IMR-90 (cell line): ENCODE measurements around the gene ALAS1. TPM values are rescaled to one million over a fixed set of nuclear protein-coding genes. Genes with fewer than 3 reads are reported as not detected.

Experiments used
- ATAC-seq: fragments of 200-7000 bp; cut with Tn5 transposase; 2 replicates; pipeline ENCODE4 v1.9.1; 2020; ENCODE audit warnings: low read depth, mild to moderate bottlenecking, moderate library complexity
- BruUV-seq: library from RNA; stranded (reverse); fragments of 400-500 nt; replicated peaks from 2 replicates; lab custom pipeline; 2021; lab: Mats Ljungman, UMichigan
- CTCF ChIA-PET: fragments of 300-600 bp; formaldehyde crosslinking; extraction: SDS; loops from one replicate; lab custom pipeline; 2021; ENCODE audit warnings: antibody characterized with exemption; lab: Yijun Ruan, JAX
- POLR2A ChIA-PET: fragments of 300-600 bp; sonication (Branson Sonifier 250); formaldehyde crosslinking; loops from one replicate; lab custom pipeline; 2022; ENCODE audit warnings: antibody characterized with exemption; ENCODE audit not compliant: unreplicated experiment; lab: Charles Lee
- DNase-seq: peaks from one replicate; pipeline ENCODE4 v3.0.0; 2013
- H2AFZ ChIP-seq: replicated peaks from 2 replicates; pipeline ENCODE3; 2013; ENCODE audit warnings: low read length, mild to moderate bottlenecking; ENCODE audit not compliant: poor library complexity
- H2AK5ac ChIP-seq: 2 replicates; pipeline ENCODE4 v1.6.1; 2013; ENCODE audit warnings: low read depth, low read length, inconsistent platforms
- H2AK9ac ChIP-seq: replicated peaks from 2 replicates; pipeline ENCODE3; 2013; ENCODE audit warnings: mild to moderate bottlenecking, low read depth, low read length, moderate library complexity; ENCODE audit not compliant: poor library complexity
- H2BK120ac ChIP-seq: 2 replicates; pipeline ENCODE4 v1.6.1; 2013; ENCODE audit warnings: low read depth, low read length, inconsistent platforms
- H2BK15ac ChIP-seq: 3 replicates; pipeline ENCODE4 v1.6.1; 2013; ENCODE audit warnings: low read depth, low read length, inconsistent platforms
- H2BK20ac ChIP-seq: 2 replicates; pipeline ENCODE4 v1.6.1; 2013; ENCODE audit warnings: low read depth, mild to moderate bottlenecking, inconsistent platforms, low read length, moderate library complexity
- H2BK5ac ChIP-seq: 2 replicates; pipeline ENCODE4 v1.6.1; 2013; ENCODE audit warnings: mild to moderate bottlenecking, low read depth, low read length, inconsistent platforms; ENCODE audit not compliant: poor library complexity, severe bottlenecking
- H3K14ac ChIP-seq: replicated peaks from 2 replicates; pipeline ENCODE4 v1.6.1; 2013; ENCODE audit warnings: low read depth, low read length, inconsistent platforms
- H3K18ac ChIP-seq: 2 replicates; pipeline ENCODE4 v1.6.1; 2013; ENCODE audit warnings: low read depth, low read length, control low read depth
- H3K23ac ChIP-seq: 2 replicates; pipeline ENCODE4 v1.6.1; 2013; ENCODE audit warnings: low read depth, low read length, inconsistent platforms
- H3K27ac ChIP-seq: 2 replicates; pipeline ENCODE4 v1.5.1; 2013; ENCODE audit warnings: mild to moderate bottlenecking, control low read depth, low read length; ENCODE audit not compliant: insufficient read depth
- H3K27me3 ChIP-seq: 2 replicates; pipeline ENCODE4 v1.6.1; 2013; ENCODE audit warnings: low read length; ENCODE audit not compliant: control insufficient read depth, insufficient read depth
- H3K36me3 ChIP-seq: 2 replicates; pipeline ENCODE4 v1.6.1; 2013; ENCODE audit warnings: low read length, mixed read lengths; ENCODE audit not compliant: control insufficient read depth, insufficient read depth
- H3K4ac ChIP-seq: 2 replicates; pipeline ENCODE4 v1.6.1; 2013; ENCODE audit warnings: low read depth, low read length, inconsistent platforms
- H3K4me1 ChIP-seq: 2 replicates; pipeline ENCODE4 v1.6.1; 2013; ENCODE audit warnings: low read length, mixed read lengths; ENCODE audit not compliant: control insufficient read depth, insufficient read depth
- H3K4me2 ChIP-seq: 2 replicates; pipeline ENCODE4 v1.6.1; 2013; ENCODE audit warnings: low read depth, mild to moderate bottlenecking, control low read depth, low read length, moderate library complexity
- H3K4me3 ChIP-seq: 2 replicates; pipeline ENCODE4 v1.5.1; 2013; ENCODE audit warnings: low read depth, mild to moderate bottlenecking, control low read depth, low read length, moderate library complexity; ENCODE audit not compliant: insufficient read depth
- H3K56ac ChIP-seq: 2 replicates; pipeline ENCODE4 v1.6.1; 2013; ENCODE audit warnings: low read length, inconsistent platforms; ENCODE audit not compliant: insufficient read depth; ENCODE audit errors: extremely low read depth
- H3K79me1 ChIP-seq, 2 experiments: 2 replicates each; pipeline ENCODE4 v1.6.1; 2013; ENCODE audit warnings: low read length in 2 of 2, inconsistent platforms in 1 of 2, low read depth in 1 of 2
- H3K9ac ChIP-seq: 2 replicates; pipeline ENCODE4 v1.6.1; 2013; ENCODE audit warnings: low read depth, low read length, control low read depth
- H3K9me1 ChIP-seq: 2 replicates; pipeline ENCODE4 v1.6.1; 2013; ENCODE audit warnings: low read length, inconsistent platforms; ENCODE audit not compliant: insufficient read depth
- H3K9me3 ChIP-seq: 2 replicates; pipeline ENCODE4 v1.6.1; 2013; ENCODE audit warnings: low read length; ENCODE audit not compliant: control insufficient read depth, insufficient read depth
- H4K20me1 ChIP-seq: 2 replicates; pipeline ENCODE4 v1.6.1; 2013; ENCODE audit warnings: low read length, inconsistent platforms; ENCODE audit not compliant: insufficient read depth
- H4K5ac ChIP-seq: 2 replicates; pipeline ENCODE4 v1.6.1; 2013; ENCODE audit warnings: mild to moderate bottlenecking, low read depth, low read length, control low read depth
- H4K8ac ChIP-seq, 2 experiments: 2 replicates each; pipeline ENCODE4 v1.6.1; 2013; ENCODE audit warnings: low read depth in 2 of 2, low read length in 2 of 2, control low read depth in 1 of 2, inconsistent platforms in 1 of 2
- H4K91ac ChIP-seq: 2 replicates; pipeline ENCODE4 v1.6.1; 2013; ENCODE audit warnings: low read depth, low read length, inconsistent platforms; ENCODE audit not compliant: insufficient read depth
- BHLHE40 ChIP-seq: fragments of 150-350 bp; IDR thresholded peaks from 2 replicates; pipeline ENCODE4 v1.6.1; 2016; ENCODE audit warnings: mild to moderate bottlenecking, low read depth, low read length
- CHD1 ChIP-seq: IDR thresholded peaks from 2 replicates; pipeline ENCODE4 v1.6.1; 2012; ENCODE audit warnings: low read depth, low read length, improper control_type of control experiment
- CTCF ChIP-seq: conservative IDR thresholded peaks from 2 replicates; pipeline ENCODE4 v1.5.1; 2012; ENCODE audit warnings: mild to moderate bottlenecking, low read depth, low read length, improper control_type of control experiment
- ELK1 ChIP-seq: fragments of 150-350 bp; IDR thresholded peaks from 2 replicates; pipeline ENCODE4 v1.6.1; 2016; ENCODE audit warnings: low read depth, mild to moderate bottlenecking, low read length, moderate library complexity, borderline replicate concordance
- FOS ChIP-seq: fragments of 150-350 bp; IDR thresholded peaks from 2 replicates; pipeline ENCODE4 v1.6.1; 2016; ENCODE audit warnings: low read depth, low read length
- MAZ ChIP-seq: IDR thresholded peaks from 2 replicates; pipeline ENCODE4 v1.6.1; 2012; ENCODE audit warnings: low read depth, mild to moderate bottlenecking, low read length, improper control_type of control experiment, moderate library complexity, borderline replicate concordance
- MXI1 ChIP-seq: IDR thresholded peaks from 2 replicates; pipeline ENCODE4 v1.6.1; 2012; ENCODE audit warnings: low read depth, mild to moderate bottlenecking, low read length, moderate library complexity, borderline replicate concordance
- NFE2L2 ChIP-seq: fragments of 150-350 bp; IDR thresholded peaks from 2 replicates; pipeline ENCODE4 v1.6.1; 2016; ENCODE audit warnings: low read depth, mild to moderate bottlenecking, low read length
- POLR2A ChIP-seq: IDR thresholded peaks from 2 replicates; pipeline ENCODE4 v1.6.1; 2012; ENCODE audit warnings: mild to moderate bottlenecking, low read depth, low read length
- RAD21 ChIP-seq: IDR thresholded peaks from 2 replicates; pipeline ENCODE4 v1.6.1; 2012; ENCODE audit warnings: low read length, improper control_type of control experiment
- RCOR1 ChIP-seq: IDR thresholded peaks from 2 replicates; pipeline ENCODE4 v1.6.1; 2012; ENCODE audit warnings: mild to moderate bottlenecking, low read length, improper control_type of control experiment; ENCODE audit not compliant: insufficient replicate concordance
- SMC3 ChIP-seq: fragments of 150-350 bp; IDR thresholded peaks from 2 replicates; pipeline ENCODE4 v1.6.1; 2016; ENCODE audit warnings: low read depth, mild to moderate bottlenecking, antibody characterized with exemption, low read length, moderate library complexity
- USF2 ChIP-seq: fragments of 150-350 bp; IDR thresholded peaks from 2 replicates; pipeline ENCODE4 v1.6.1; 2017; ENCODE audit warnings: mild to moderate bottlenecking, antibody characterized with exemption, low read length, low read depth
- WGBS, 2 experiments: methylation state at CpG; one replicate each; pipeline versions ENCODE4 v1.1.5 to v1.1.7; 2013; ENCODE audit warnings: missing lambda C conversion rate in 2 of 2; ENCODE audit not compliant: insufficient read length in 1 of 2; ENCODE audit errors: extremely low coverage in 2 of 2; 5-methylcytosine and 5-hydroxymethylcytosine counted together
- dilution Hi-C: fragments of 300-500 bp; cut with HindIII; formaldehyde crosslinking; loops from one replicate; pipeline ENCODE4 v1.14.3; 2018; ENCODE audit warnings: low sequenced_read_pairs; ENCODE audit not compliant: unreplicated experiment
- in situ Hi-C: fragments of 300-500 bp; cut with MboI; formaldehyde crosslinking; loops from 3 replicates; pipeline ENCODE4 v1.14.3; 2019; ENCODE audit warnings: low sequenced_read_pairs, inconsistent platforms, mixed read lengths
- intact Hi-C: fragments of 100-400 bp; cut with micrococcal nuclease; formaldehyde crosslinking; loops from 2 replicates; pipeline ENCODE4 v1.10.0; 2022
- polyA plus RNA-seq, 3 experiments: library from polyadenylated mRNA; depleted of rRNA; stranded (reverse); fragments of >200 nt; gene quantifications; 2 replicates each; pipeline ENCODE4 v1.2.3, GENCODE V29; 2012; ENCODE audit warnings: low replicate concordance in 1 of 3
- total RNA-seq: library from RNA; depleted of rRNA; stranded (reverse); fragments of >200 nt; gene quantifications from 2 replicates; pipeline ENCODE4 v1.2.3, GENCODE V29; 2012

The ALAS1 gene
- total and polyA plus RNA-seq, 2 of the 4 experiments (the other 2 are of a cell fraction): 32.8 to 47.2 TPM

GRCh38 chr3:52253314-52254304, 55.6 kb downstream of the ALAS1 start:
- DNase-seq (no peak), ATAC-seq (no peak)
- Histone ChIP-seq H3K4me3 (no peak overlapping the region), H3K9ac (no peak overlapping the region), H3K56ac (no peak overlapping the region), H3K36me3 (peaks cover 68% of the 10 kb centered on the region), H3K27ac (no peak overlapping the region), H3K23ac (no peak overlapping the region), H3K79me1 (peaks cover 5 to 61% of the 10 kb centered on the region in 2 experiments; a peak in 3 of 4 replicates), H3K9me3 (no peaks in the 10 kb centered on the region), H4K5ac (no peak overlapping the region), H3K14ac (no peak overlapping the region), H2AK5ac (no peak overlapping the region), H2BK20ac (no peak overlapping the region), H3K4ac (no peak overlapping the region), H2BK120ac (no peak overlapping the region), H3K9me1 (peaks cover 12% of the 10 kb centered on the region; the same call in 1 of the 2 replicates), H4K20me1 (peaks cover 35% of the 10 kb centered on the region), H4K91ac (no peak overlapping the region), H3K27me3 (no peaks in the 10 kb centered on the region), H3K4me2 (no peak overlapping the region), H2AK9ac (peak overlapping the region; percentile 84), H2BK15ac (no peak overlapping the region), H4K8ac (no peak overlapping the region), H2AFZ (peak overlapping the region; percentile 58), H3K18ac (no peak overlapping the region), H2BK5ac (no peak overlapping the region), H3K4me1 (0 out of 2 replicates have a peak, but pooled peaks cover 2% of the 10 kb centered on the region)
- intact Hi-C loops (loop anchor here (2.0 kb wide), 1 partner anchor 15 kb away; no protein-coding TSS in a partner anchor), in situ Hi-C loops (no loop called here), dilution Hi-C loops (no loop called here)
- no TSS peak for BruUV-seq
- ChIA-PET POLR2A (interaction anchor here (0.6 to 0.7 kb wide), 2 partner anchors 13 to 69 kb away, joined by 5 to 8 read pairs; no protein-coding TSS in a partner anchor), CTCF (no interaction called here)
- 87% methylated on average over 4 of the region's 12 CpGs; no CpG with 5 or more reads in 1 of the 2 experiments for WGBS, 2 experiments
- TF ChIP-seq CTCF (no peak), SMC3 (no peak), NFE2L2 (no peak), POLR2A (no peak), MAZ (no peak), MXI1 (no peak), CHD1 (no peak), BHLHE40 (no peak), USF2 (no peak), ELK1 (no peak), RAD21 (no peak), RCOR1 (no peak), FOS (no peak)
